Activated T-cell treated with anti-CD3 and anti-CD28 coated beads, Interleukin-2, amount 50 U/mL, for 48 hours (primary cell): ENCODE measurements around the gene CMSS1.

ENCODE experiments used
- DNase-seq, 2 experiments: peaks; one replicate each; pipeline ENCODE4 v3.0.0-alpha.2; 2020

The CMSS1 gene

GRCh38 chr3:99943931-99944761 lies 126.5 kb downstream of the CMSS1 start:
- no peak for DNase-seq

GRCh38 chr3:99945328-99945995 lies 127.8 kb downstream of the CMSS1 start:
- no peak for DNase-seq

GRCh38 chr3:99947356-99947755 lies 129.7 kb downstream of the CMSS1 start:
- no peak for DNase-seq

- DNase-seq: no peak
These were observed 130.9 kb downstream of the CMSS1 start for GRCh38 chr3:99948467-99949089.

GRCh38 chr3:99949956-99950670 lies 132.5 kb downstream of the CMSS1 start:
- DNase-seq: no peak

- no peak for DNase-seq
These were observed 133.3 kb downstream of the CMSS1 start for GRCh38 chr3:99950921-99951320.

- no peak for DNase-seq
These were observed 134.0 kb downstream of the CMSS1 start for GRCh38 chr3:99951701-99952100.

- no peak for DNase-seq
These were observed 134.6 kb downstream of the CMSS1 start for GRCh38 chr3:99952306-99952705.

- no peak for DNase-seq
These were observed 135.9 kb downstream of the CMSS1 start for GRCh38 chr3:99953596-99953995.

GRCh38 chr3:99954914-99955644 lies 137.4 kb downstream of the CMSS1 start:
- no peak for DNase-seq

- DNase-seq: no peak
These were observed 138.3 kb downstream of the CMSS1 start for GRCh38 chr3:99955773-99956562.

- no peak for DNase-seq
These were observed 139.6 kb downstream of the CMSS1 start for GRCh38 chr3:99957151-99957796.

GRCh38 chr3:99958222-99958912 lies 140.7 kb downstream of the CMSS1 start:
- DNase-seq: no peak

- no peak for DNase-seq
These were observed 142.6 kb downstream of the CMSS1 start for GRCh38 chr3:99960123-99960878.

GRCh38 chr3:99960941-99961340 lies 143.3 kb downstream of the CMSS1 start:
- DNase-seq: no peak

- no peak for DNase-seq
These were observed 144.3 kb downstream of the CMSS1 start for GRCh38 chr3:99961756-99962515.

- no peak for DNase-seq
These were observed 145.0 kb downstream of the CMSS1 start for GRCh38 chr3:99962703-99963102.

GRCh38 chr3:99965077-99965476 lies 147.4 kb downstream of the CMSS1 start:
- no peak for DNase-seq
